H9 (cell line): ENCODE results near the gene RNF214. TPM values are rescaled to one million over a fixed set of nuclear protein-coding genes. Genes with fewer than 3 reads are reported as not detected.

Experiments used
- DNase-seq: peaks from one replicate; pipeline ENCODE4 v3.0.0-alpha.2; 2017
- H2AFZ ChIP-seq: one replicate; pipeline ENCODE4 v1.6.1; 2013; ENCODE audit warnings: mild to moderate bottlenecking, low read length, control low read depth, moderate library complexity
- H2AK5ac ChIP-seq: 2 replicates; pipeline ENCODE4 v1.6.1; 2013; ENCODE audit warnings: low read length, control low read depth, mixed read lengths; ENCODE audit not compliant: insufficient read length
- H2BK120ac ChIP-seq: one replicate; pipeline ENCODE4 v1.6.1; 2013; ENCODE audit warnings: low read depth, mild to moderate bottlenecking, low read length, control low read depth, inconsistent platforms; ENCODE audit not compliant: poor library complexity, severe bottlenecking
- H2BK12ac ChIP-seq: 2 replicates; pipeline ENCODE4 v1.6.1; 2013; ENCODE audit warnings: low read length, control low read depth, mixed read lengths, low read depth; ENCODE audit not compliant: insufficient read length
- H2BK15ac ChIP-seq: 2 replicates; pipeline ENCODE4 v1.6.1; 2013; ENCODE audit warnings: low read depth, low read length, control low read depth
- H2BK20ac ChIP-seq: one replicate; pipeline ENCODE4 v1.6.1; 2013; ENCODE audit warnings: low read depth, mild to moderate bottlenecking, low read length, control low read depth, inconsistent platforms; ENCODE audit not compliant: poor library complexity, severe bottlenecking
- H2BK5ac ChIP-seq: 2 replicates; pipeline ENCODE4 v1.6.1; 2013; ENCODE audit warnings: low read length, control low read depth, mixed read lengths; ENCODE audit not compliant: insufficient read length
- H3K14ac ChIP-seq: 2 replicates; pipeline ENCODE4 v1.6.1; 2013; ENCODE audit warnings: low read length, control low read depth; ENCODE audit not compliant: insufficient read depth
- H3K18ac ChIP-seq: 2 replicates; pipeline ENCODE4 v1.6.1; 2013; ENCODE audit warnings: low read depth, mild to moderate bottlenecking, mixed read lengths, low read length, control low read depth; ENCODE audit not compliant: insufficient read length
- H3K23ac ChIP-seq: 2 replicates; pipeline ENCODE4 v1.6.1; 2013; ENCODE audit warnings: low read length, control low read depth, mixed read lengths, low read depth; ENCODE audit not compliant: insufficient read length
- H3K23me2 ChIP-seq: 2 replicates; pipeline ENCODE4 v1.6.1; 2013; ENCODE audit warnings: low read depth, mild to moderate bottlenecking, mixed read lengths, low read length, control low read depth; ENCODE audit not compliant: insufficient read length, poor library complexity, severe bottlenecking
- H3K27ac ChIP-seq: 2 replicates; pipeline ENCODE4 v1.5.1; 2013; ENCODE audit warnings: low read length, control low read depth, mixed read lengths, low read depth; ENCODE audit not compliant: insufficient read length
- H3K27me3 ChIP-seq: 2 replicates; pipeline ENCODE4 v1.6.1; 2013; ENCODE audit warnings: low read length, control low read depth, inconsistent platforms; ENCODE audit not compliant: insufficient read depth
- H3K4ac ChIP-seq: 2 replicates; pipeline ENCODE4 v1.6.1; 2013; ENCODE audit warnings: low read depth, mild to moderate bottlenecking, control low read depth, inconsistent platforms, low read length, moderate library complexity
- H3K4me1 ChIP-seq: 2 replicates; pipeline ENCODE4 v1.6.1; 2013; ENCODE audit warnings: low read length, control low read depth, inconsistent platforms; ENCODE audit not compliant: insufficient read depth
- H3K4me2 ChIP-seq: 2 replicates; pipeline ENCODE4 v1.6.1; 2013; ENCODE audit warnings: low read length, control low read depth, mixed read lengths; ENCODE audit not compliant: insufficient read length, insufficient read depth
- H3K56ac ChIP-seq: 2 replicates; pipeline ENCODE4 v1.6.1; 2013; ENCODE audit warnings: low read depth, mild to moderate bottlenecking, mixed read lengths, low read length, control low read depth; ENCODE audit not compliant: insufficient read length
- H3K79me1 ChIP-seq: 2 replicates; pipeline ENCODE4 v1.6.1; 2013; ENCODE audit warnings: low read depth, mild to moderate bottlenecking, moderate library complexity, low read length, control low read depth, inconsistent platforms; ENCODE audit not compliant: insufficient read depth, poor library complexity, severe bottlenecking
- H3K79me2 ChIP-seq: 2 replicates; pipeline ENCODE4 v1.6.1; 2013; ENCODE audit warnings: low read length, control low read depth, inconsistent platforms; ENCODE audit not compliant: insufficient read depth
- H3K9ac ChIP-seq: 2 replicates; pipeline ENCODE4 v1.6.1; 2013; ENCODE audit warnings: low read length, control low read depth, mixed read lengths; ENCODE audit not compliant: insufficient read length; ENCODE audit errors: extremely low read depth
- H3K9me3 ChIP-seq: one replicate; pipeline ENCODE4 v1.6.1; 2013; ENCODE audit warnings: low read depth, low read length, inconsistent platforms; ENCODE audit not compliant: control insufficient read depth
- H3T11ph ChIP-seq: one replicate; pipeline ENCODE4 v1.6.1; 2013; ENCODE audit warnings: mild to moderate bottlenecking, low read length, control low read depth, inconsistent platforms
- H4K20me1 ChIP-seq: one replicate; pipeline ENCODE4 v1.6.1; 2013; ENCODE audit not compliant: control insufficient read depth, insufficient read length, insufficient read depth
- H4K5ac ChIP-seq: 2 replicates; pipeline ENCODE4 v1.6.1; 2013; ENCODE audit warnings: low read depth, mild to moderate bottlenecking, mixed read lengths, low read length, control low read depth; ENCODE audit not compliant: insufficient read length
- H4K8ac ChIP-seq: replicated peaks from 2 replicates; pipeline ENCODE4 v1.6.1; 2013; ENCODE audit warnings: low read length, control low read depth, mixed read lengths, low read depth; ENCODE audit not compliant: insufficient read length
- H4K91ac ChIP-seq: 2 replicates; pipeline ENCODE4 v1.6.1; 2013; ENCODE audit warnings: low read depth, mild to moderate bottlenecking, moderate library complexity, mixed read lengths, low read length, control low read depth; ENCODE audit not compliant: insufficient read length
- H3K27ac Mint-ChIP-seq, 3 experiments: 2 replicates in 2 of 3; 3 replicates in 1 of 3; pipeline ENCODE4 v1.8.0; 2020 to 2021; ENCODE audit warnings: mixed read lengths in 3 of 3, mild to moderate bottlenecking in 1 of 3, moderate library complexity in 1 of 3
- H3K27me3 Mint-ChIP-seq: 2 replicates; pipeline ENCODE4 v1.8.0; 2021; ENCODE audit warnings: low read depth, mild to moderate bottlenecking, moderate library complexity, mixed read lengths
- H3K36me3 Mint-ChIP-seq, 3 experiments: 2 replicates in 2 of 3; 3 replicates in 1 of 3; pipeline ENCODE4 v1.8.0; 2020 to 2021; ENCODE audit warnings: low read depth in 3 of 3, mixed read lengths in 3 of 3; ENCODE audit not compliant: insufficient read depth in 1 of 3
- H3K4me1 Mint-ChIP-seq, 2 experiments: 2 replicates each; pipeline ENCODE4 v1.8.0; 2020; ENCODE audit warnings: mixed read lengths in 2 of 2
- H3K4me3 Mint-ChIP-seq, 2 experiments: 2 replicates in 1 of 2; 3 replicates in 1 of 2; pipeline ENCODE4 v1.8.0; 2020 to 2021; ENCODE audit warnings: mild to moderate bottlenecking in 2 of 2, mixed read lengths in 2 of 2, moderate library complexity in 1 of 2
- H3K9me3 Mint-ChIP-seq, 2 experiments: 2 replicates in 1 of 2; 3 replicates in 1 of 2; pipeline ENCODE4 v1.8.0; 2020; ENCODE audit warnings: mild to moderate bottlenecking in 2 of 2, mixed read lengths in 2 of 2, moderate library complexity in 1 of 2
- CTCF ChIP-seq: fragments of 200-600 bp; sonication (generic); conservative IDR thresholded peaks from 3 replicates; pipeline ENCODE4 v1.8.0; 2021; ENCODE audit warnings: antibody characterized with exemption, mild to moderate bottlenecking
- WGBS: extraction: QIAGEN DNeasy Blood & Tissue Kit; methylation state at CpG from one replicate; pipeline ENCODE4 v1.1.7; 2013; ENCODE audit warnings: missing lambda C conversion rate, low lambda C conversion rate, mixed read lengths; ENCODE audit not compliant: insufficient read length; ENCODE audit errors: extremely low coverage; 5-methylcytosine and 5-hydroxymethylcytosine counted together
- total RNA-seq: library from RNA; stranded (reverse); gene quantifications from 2 replicates; pipeline ENCODE4 v1.2.1, GENCODE V29; 2021

RNF214 gene
- total RNA-seq, 1 experiment from 2014 or later = 26.0 TPM

GRCh38 chr11:117194267-117194666 lies 38.2 kb upstream of the RNF214 start:
- Histone ChIP-seq H3K56ac (no peak overlapping the region), H3K79me2 (no peaks in the 10 kb centered on the region), H2AK5ac (no peak overlapping the region), H3K4me1 (no peaks in the 10 kb centered on the region), H2AFZ (no peak overlapping the region), H3K9me3 (no peaks in the 10 kb centered on the region), H3K4ac (no peak overlapping the region), H2BK120ac (no peak overlapping the region), H4K8ac (no peak overlapping the region), H2BK20ac (no peak overlapping the region), H3K9ac (no peak overlapping the region), H3K23ac (no peak overlapping the region), H3K27ac (no peak overlapping the region), H3K18ac (no peak overlapping the region), H2BK15ac (no peak overlapping the region), H4K91ac (no peak overlapping the region), H3K23me2 (peaks cover 3% of the 10 kb centered on the region), H3K4me2 (no peak overlapping the region), H2BK5ac (no peak overlapping the region), H4K20me1 (no peaks in the 10 kb centered on the region), H4K5ac (no peak overlapping the region), H3K27me3 (no peaks in the 10 kb centered on the region), H2BK12ac (no peak overlapping the region), H3K79me1 (no peaks in the 10 kb centered on the region), H3K14ac (no peak overlapping the region), H3T11ph (no peak overlapping the region)
- no peak for DNase-seq
- H3K9me3 Mint-ChIP-seq = peaks cover 0 to 3% of the 10 kb centered on the region in 2 experiments; a peak in 1 of 5 replicates
- H3K27me3 Mint-ChIP-seq = no peaks in the 10 kb centered on the region
- H3K4me1 Mint-ChIP-seq = peaks cover 15 to 16% of the 10 kb centered on the region in 2 experiments
- no CpG with 5 or more reads among the region's 5 CpGs for WGBS
- no peak for TF ChIP-seq CTCF
- peak overlapping the region in 1 of 3 experiments; percentile 61; a peak in 1 of 7 replicates for H3K27ac Mint-ChIP-seq
- H3K36me3 Mint-ChIP-seq = peaks cover 3 to 37% (median 19%) of the 10 kb centered on the region in 3 experiments; a peak in 6 of 7 replicates
- H3K4me3 Mint-ChIP-seq = no peak overlapping the region
